GM18502 (cell line): ENCODE measurements around the gene UBD.

ENCODE experiments used
- ATAC-seq: cut with Tn5 transposase; IDR thresholded peaks from one replicate; pipeline ENCODE4 v1.9.1; 2021; ENCODE audit warnings: mild to moderate bottlenecking; ENCODE audit not compliant: unreplicated experiment, poor library complexity

Gene UBD

DNA sequence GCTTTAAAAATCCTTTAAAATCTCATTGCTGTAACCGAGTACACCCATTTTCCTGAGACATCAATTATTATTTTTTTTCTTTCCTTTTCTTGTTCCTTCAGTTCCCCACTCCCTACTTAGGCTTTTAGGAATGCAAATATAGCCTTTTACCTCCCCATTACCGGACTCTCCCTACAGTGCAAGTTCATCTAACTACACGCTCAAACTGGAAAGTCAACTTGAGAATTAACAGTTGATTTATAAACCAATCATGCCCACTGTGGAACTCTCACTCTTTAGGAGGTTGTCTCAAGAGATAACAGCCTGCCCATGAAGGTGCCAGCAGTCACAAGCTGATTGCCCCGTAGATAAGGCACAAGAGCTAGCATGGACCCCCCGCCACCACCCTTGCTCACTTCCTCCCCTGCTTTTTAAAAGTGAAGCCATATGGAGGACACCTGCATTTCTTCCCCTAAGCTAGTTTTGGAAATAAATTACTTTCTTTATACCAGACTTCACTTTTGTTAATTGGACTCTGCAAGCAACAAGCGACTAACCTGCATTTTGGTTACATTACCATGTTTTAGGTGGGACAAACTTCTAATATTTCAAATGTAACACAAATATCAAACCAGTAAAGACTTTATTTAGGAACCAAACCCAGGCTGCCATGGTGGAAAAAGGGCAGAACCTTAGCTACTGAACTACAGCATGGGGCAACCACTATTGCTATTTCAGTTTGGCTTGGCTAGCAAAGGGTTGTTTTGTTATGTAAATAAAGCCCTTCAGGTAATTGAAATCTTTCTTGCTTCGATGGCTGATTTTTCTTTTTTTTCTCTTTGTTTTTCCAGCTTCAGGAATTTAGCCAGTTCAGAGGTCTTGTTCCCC is 34.9 kb downstream of the UBD start:
- no peak for ATAC-seq

GRCh38 chr6:29524044-29524443 is 35.5 kb downstream of the UBD start:
- ATAC-seq: no peak

DNA sequence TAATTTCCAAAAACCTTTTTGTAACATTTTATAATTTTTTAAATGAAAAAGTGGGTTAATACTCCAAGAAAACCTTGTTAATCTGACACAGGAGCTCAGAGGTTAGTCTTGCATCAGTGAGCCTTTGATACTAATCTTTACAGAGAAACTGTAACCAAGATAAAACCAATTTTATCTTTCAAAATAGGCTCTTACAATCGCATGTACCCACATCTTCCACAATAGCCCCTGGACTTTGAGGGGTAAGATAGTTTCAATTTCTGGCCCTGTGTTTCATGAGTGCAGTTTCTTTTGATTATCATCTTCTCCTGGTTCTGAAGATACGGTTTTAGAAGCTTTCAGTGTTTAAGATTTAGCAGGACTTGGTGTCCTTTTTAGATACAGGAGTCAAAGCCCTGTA is 37.3 kb downstream of the UBD start:
- ATAC-seq: no peak

DNA sequence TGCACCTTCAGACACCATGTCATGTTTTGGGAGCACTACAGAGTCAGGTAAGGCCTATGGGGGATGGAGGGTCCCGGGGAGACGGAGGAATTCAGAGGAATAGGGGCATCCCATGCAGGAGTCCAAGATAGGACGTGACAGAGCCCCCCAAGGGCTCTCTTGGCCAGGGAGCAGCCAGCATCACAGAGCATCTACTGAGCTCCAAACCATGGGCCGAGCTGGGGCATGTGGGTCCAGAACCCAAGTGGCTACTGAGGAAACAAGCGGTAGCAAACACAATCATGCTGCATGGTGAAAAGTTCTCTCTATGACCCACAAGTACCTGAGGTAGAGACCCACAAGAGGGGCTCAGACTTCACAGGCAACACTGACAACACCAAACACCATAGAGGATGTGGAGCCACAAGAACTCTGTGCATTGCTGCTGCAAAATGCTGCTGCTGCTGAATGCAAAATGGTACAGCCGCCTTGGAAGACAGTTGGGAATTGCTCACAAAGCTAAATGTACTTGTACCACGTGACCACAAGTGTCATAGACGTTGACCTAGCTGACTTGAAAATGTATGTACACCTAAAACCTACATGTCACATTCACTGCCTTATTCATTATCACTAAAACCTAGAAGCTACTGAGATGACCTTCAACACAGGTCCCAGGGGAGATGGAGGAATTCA is 38.4 kb downstream of the UBD start:
- no peak for ATAC-seq

- ATAC-seq: no peak
These were observed 39.3 kb downstream of the UBD start for GRCh38 chr6:29520232-29520631.

DNA sequence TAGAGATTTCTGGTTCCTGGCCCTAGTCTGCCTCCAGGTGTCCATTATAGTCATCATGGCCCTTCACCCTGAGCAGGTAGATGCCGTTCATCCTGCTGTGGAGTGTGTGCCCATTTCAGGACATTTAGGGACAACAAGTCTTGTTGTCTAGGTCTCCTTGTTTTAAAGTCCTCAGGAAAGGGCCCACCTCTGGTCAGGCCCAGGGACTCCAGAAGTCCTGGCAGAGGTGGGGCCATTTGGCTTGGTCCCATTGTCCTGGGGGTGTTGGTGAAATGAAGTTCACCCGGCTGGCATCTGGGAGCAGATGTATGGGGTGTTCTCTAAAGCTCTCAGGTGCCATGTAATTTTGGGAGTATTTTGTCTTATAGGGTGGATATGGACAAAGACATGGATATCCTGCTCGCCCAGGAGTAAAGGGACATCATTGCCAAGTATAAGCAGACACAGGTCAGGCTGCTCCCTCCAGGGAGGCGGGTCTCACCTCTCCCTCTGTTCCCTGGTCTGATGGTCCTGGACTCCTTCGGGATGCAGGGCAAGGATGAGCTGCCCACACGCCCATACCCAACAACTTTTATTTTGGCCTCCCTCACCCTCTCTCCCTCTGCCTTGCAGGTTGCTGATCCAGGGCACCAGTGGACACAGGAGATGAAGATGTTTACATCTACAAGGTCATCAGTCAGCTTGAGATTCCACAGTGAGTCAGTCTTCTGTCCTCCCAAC is 40.1 kb downstream of the UBD start:
- no peak for ATAC-seq

DNA sequence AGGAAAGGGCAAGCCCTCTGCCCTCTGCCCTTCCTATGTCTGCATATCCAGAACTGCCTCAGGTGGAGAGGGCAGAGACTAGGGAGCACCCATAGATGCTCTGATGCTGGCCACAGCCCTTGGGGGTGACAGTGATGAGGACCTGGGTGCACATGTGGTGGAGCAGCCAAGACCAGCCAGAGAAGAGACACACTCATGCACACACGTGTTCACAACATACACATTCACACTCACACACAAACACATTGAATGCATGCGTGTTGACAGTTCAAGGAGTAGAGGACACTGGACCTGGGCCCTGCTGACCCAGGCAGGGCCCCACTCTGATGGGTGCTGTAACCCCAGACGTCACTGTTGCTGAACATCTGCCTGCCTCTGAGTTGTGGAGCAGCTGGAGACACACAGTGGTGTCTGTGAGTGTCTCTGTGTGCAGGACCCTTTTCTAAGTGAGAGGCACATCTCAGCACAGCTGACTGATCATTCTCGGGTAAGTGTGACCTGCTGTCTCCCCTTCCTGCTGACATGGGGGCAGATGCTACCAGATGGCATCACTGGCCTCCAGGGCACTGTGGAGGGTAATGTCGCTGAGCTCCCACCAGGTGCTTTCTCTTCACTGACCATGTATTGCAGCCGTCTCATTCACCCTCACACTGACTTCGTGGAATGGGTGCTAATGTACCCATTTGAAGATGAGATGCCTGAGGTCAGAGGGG is 41.6 kb downstream of the UBD start:
- no peak for ATAC-seq

- ATAC-seq: no peak
These were observed 42.3 kb downstream of the UBD start for GRCh38 chr6:29517245-29517644.

DNA sequence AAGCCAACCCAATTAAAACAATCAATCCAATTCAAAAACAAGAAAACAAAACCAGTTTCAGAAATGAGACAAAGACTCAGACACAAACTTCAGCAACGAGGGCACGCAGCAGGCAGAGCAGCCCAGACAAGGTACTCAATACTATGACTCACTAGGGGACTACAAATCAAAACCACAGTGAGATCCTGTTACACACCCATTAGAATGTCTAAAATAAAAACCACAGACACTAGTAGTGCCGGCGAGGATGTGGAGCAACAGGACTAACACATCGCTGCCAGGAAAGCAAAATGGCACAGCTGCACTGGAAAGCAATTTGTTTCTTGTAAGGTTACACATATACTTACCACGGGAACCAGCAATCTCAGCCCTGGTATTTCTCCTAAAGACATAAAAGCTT is 43.4 kb downstream of the UBD start:
- ATAC-seq: no peak

DNA sequence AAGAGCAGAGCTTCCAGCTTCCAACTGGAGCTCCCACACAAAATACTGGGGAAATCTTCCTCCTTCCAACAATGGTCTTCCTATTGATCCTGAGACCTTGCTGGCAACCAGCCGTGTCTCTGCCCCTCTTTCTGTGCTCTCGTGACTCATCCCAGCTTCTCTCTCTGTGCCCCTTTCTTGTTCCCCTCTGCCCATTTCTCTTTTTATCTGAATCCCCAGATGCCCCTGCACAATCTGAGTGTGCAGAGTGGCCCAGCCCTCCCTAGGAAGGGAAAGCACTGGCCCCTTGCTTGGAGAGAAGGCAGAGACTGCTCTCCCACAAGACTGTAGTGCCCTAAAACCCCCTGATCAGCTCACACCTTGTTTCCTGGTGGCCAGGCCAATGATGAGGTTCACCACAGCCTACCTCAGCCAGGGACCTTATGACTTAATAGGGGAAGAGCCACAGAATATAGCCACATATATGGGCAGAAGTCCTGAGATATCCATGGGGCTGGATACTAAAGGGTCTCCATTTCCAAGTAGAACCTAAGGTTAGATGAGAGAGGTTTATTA is 48.7 kb downstream of the UBD start:
- no peak for ATAC-seq

DNA sequence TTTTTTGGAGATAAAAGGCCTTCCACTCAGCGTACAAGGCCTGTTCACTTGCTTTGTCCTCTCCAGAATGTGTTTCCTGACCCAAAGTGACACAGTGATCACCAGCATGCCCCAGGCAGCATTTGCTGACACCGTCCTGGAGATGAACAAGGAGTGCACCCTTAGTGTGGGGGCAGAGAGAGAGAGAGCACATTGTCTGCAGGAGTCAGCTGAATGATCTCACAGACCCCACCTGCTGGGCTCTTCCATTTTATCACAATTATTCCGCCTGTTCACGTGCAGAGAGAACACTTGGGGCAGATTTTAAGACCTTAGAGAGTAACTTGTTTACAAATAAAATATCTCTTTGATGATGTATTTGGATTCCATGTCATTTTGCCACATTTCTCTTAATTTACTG is 49.3 kb downstream of the UBD start:
- no peak for ATAC-seq

DNA sequence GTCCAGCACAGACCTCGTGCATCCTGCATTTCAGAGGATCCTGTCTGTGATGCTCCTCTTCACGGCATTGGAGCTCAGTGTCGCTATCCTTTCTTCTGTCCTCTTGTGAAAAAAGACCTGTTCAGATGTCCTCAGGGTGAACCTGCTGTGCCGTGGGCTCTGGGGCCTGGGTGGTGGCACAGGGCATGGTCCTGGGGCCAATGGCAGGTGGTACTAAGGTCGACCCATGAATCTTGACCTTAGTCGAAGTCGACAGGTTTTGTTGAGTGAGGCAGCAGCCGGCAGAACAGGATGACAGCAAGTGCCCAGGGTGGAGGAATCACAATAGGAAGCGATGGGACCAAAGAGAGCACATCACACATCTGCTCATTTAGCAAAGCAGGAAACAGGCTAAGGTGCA is 49.8 kb downstream of the UBD start:
- ATAC-seq: no peak

GRCh38 chr6:29509239-29509638 is 50.3 kb downstream of the UBD start:
- peak; percentile 80 for ATAC-seq

DNA sequence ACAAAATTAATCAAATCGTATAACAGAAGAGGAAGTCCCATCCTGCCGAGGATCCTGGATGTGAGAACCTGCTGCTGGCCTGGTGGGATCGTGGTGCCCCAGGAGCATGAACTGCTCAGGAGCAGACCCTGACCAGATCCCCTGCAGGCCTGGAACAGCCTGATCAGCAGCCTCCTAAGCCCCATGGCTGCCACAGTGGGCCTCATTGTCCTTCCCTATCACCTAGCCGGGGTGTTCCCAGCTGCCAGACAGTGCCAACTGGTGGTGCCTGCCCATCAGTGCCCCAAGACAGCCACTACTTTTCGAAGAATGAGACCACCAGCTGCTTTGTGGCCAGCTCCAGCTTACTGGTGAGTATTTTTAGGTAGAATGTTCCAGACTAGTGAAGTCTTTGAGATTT is 52.2 kb downstream of the UBD start:
- ATAC-seq: no peak

GRCh38 chr6:29506446-29507067 is 53.0 kb downstream of the UBD start:
- ATAC-seq: no peak

DNA sequence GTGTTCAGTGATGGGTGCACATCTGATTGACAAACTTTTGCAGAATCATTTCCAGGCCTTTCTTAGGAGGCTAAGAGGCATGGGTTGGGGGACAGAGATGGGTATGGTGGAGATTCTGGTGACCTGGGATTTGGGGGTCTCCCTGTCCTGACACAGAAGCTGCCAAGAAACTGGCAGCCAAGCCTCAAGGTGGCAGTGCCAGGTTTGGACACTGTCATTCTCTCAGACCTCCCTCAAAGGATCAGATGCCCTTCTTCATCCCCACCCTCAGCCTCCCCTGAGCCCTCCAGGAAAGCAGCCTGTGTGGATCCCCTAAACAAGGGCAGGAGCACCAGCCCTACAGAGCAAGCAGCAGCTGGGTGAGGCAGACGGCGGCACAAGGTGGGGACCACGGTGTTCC is 53.7 kb downstream of the UBD start:
- ATAC-seq: no peak
